HFFc6 (cell line): ENCODE data around the gene AGPAT4. TPM values are rescaled to one million over a fixed set of nuclear protein-coding genes. Genes with fewer than 3 reads are reported as not detected.

Source experiments
- DNase-seq: peaks from one replicate; pipeline ENCODE4 v3.0.0-alpha.2; 2018
- H3K27ac Mint-ChIP-seq: 2 replicates; pipeline ENCODE4 v1.8.0; 2020; ENCODE audit warnings: mild to moderate bottlenecking, mixed read lengths
- H3K27me3 Mint-ChIP-seq: 2 replicates; pipeline ENCODE4 v1.8.0; 2021; ENCODE audit warnings: mild to moderate bottlenecking, moderate library complexity, mixed read lengths; ENCODE audit not compliant: insufficient read depth
- H3K36me3 Mint-ChIP-seq: 2 replicates; pipeline ENCODE4 v1.8.0; 2021; ENCODE audit warnings: low read depth, mixed read lengths
- H3K4me1 Mint-ChIP-seq: 2 replicates; pipeline ENCODE4 v1.8.0; 2020; ENCODE audit warnings: low read depth, mixed read lengths
- H3K4me3 Mint-ChIP-seq: 2 replicates; pipeline ENCODE4 v1.8.0; 2020; ENCODE audit warnings: mild to moderate bottlenecking, moderate library complexity, mixed read lengths
- H3K9me3 Mint-ChIP-seq: 2 replicates; pipeline ENCODE4 v1.8.0; 2020; ENCODE audit warnings: mild to moderate bottlenecking, mixed read lengths
- total RNA-seq, 6 experiments: library from RNA; stranded (reverse); fragmentation: NEBNext Ultra II Directional; extraction: Animal tissue kit (Norgen Biotek cat#: 25700); gene quantifications; 2 replicates in 1 of 6; 3 replicates in 5 of 6; pipeline ENCODE4 v1.2.3, GENCODE V29; 2021
- TF ChIP-seq, protein P1 (sequence below): fragments of 200-600 bp; sonication (generic); IDR thresholded peaks from 2 replicates; pipeline ENCODE4 v1.5.0; 2021; ENCODE audit warnings: antibody characterized with exemption, mild to moderate bottlenecking

AGPAT4 gene
- total RNA-seq, 6 experiments from 2014 or later, result 2.3 to 4.0 (median 2.7) TPM

DNA sequence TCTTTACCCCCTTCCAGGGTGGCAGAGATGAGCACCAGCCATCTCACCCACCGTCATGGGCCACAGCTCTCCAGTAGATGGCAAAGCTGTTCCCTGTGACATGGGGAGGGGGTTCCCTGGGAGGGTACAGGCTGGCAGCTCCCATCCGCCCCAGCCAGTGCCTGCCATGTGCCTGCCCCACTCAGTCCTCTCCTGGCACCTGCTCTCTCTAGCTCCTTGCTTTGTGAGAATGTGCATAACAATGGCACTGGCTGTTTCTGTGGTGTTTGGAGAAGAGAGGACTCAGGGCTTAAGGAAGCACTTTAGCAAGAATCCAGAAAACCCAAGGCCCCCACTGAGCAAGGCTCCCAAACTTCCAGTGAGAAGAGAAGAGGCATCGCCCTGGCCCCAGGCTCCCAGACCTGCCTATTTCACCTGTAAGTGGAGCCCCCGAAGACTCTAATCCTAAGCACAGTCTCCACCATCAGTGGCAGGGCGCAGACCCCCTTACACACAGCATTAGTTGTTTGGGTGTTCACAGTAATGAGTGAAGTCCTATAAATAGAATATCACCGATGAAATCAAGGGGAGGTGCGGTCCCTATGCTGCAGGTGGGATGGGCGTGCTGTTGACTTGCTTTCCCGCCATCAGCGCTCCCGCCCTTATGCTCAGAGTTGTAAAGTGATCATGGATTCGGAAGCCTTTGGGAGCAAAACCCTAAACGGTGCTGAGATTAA, 110.2 kb downstream of the AGPAT4 start:
- Mint-ChIP-seq H3K4me1 (peaks cover 28% of the 10 kb centered on the region), H3K27ac (no peak overlapping the region), H3K36me3 (peaks cover 5% of the 10 kb centered on the region), H3K27me3 (no peaks in the 10 kb centered on the region; the same call in 1 of the 2 replicates), H3K4me3 (no peak overlapping the region), H3K9me3 (no peaks in the 10 kb centered on the region)
- TF ChIP-seq, protein P1, sequence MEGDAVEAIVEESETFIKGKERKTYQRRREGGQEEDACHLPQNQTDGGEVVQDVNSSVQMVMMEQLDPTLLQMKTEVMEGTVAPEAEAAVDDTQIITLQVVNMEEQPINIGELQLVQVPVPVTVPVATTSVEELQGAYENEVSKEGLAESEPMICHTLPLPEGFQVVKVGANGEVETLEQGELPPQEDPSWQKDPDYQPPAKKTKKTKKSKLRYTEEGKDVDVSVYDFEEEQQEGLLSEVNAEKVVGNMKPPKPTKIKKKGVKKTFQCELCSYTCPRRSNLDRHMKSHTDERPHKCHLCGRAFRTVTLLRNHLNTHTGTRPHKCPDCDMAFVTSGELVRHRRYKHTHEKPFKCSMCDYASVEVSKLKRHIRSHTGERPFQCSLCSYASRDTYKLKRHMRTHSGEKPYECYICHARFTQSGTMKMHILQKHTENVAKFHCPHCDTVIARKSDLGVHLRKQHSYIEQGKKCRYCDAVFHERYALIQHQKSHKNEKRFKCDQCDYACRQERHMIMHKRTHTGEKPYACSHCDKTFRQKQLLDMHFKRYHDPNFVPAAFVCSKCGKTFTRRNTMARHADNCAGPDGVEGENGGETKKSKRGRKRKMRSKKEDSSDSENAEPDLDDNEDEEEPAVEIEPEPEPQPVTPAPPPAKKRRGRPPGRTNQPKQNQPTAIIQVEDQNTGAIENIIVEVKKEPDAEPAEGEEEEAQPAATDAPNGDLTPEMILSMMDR, result no peak
- no peak for DNase-seq

DNA sequence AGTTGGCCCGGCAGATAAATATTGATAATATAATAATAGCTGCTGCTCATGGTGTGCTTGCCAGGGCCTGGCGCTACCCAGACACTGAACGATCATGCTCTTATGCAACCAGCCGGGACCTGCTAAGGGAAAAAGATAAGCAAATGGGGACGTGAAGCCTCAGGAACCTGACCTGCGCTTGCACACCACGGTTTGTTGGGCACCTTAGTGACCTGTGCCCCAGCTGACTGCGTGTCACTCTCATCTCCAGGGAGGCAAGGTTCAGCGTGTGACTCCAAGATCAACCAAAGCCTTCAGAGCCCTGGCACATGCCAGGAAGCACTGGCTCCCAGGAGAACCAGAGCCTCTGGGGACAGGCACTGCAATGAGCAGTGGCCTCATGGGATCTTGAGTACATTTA, 111.1 kb downstream of the AGPAT4 start:
- DNase-seq, result no peak
- Mint-ChIP-seq H3K36me3 (no peaks in the 10 kb centered on the region; the same call in 1 of the 2 replicates), H3K4me1 (peaks cover 19% of the 10 kb centered on the region), H3K9me3 (no peaks in the 10 kb centered on the region), H3K4me3 (no peak overlapping the region), H3K27ac (no peak overlapping the region), H3K27me3 (no peaks in the 10 kb centered on the region; the same call in 1 of the 2 replicates)
- TF ChIP-seq, protein P1, result no peak

DNA sequence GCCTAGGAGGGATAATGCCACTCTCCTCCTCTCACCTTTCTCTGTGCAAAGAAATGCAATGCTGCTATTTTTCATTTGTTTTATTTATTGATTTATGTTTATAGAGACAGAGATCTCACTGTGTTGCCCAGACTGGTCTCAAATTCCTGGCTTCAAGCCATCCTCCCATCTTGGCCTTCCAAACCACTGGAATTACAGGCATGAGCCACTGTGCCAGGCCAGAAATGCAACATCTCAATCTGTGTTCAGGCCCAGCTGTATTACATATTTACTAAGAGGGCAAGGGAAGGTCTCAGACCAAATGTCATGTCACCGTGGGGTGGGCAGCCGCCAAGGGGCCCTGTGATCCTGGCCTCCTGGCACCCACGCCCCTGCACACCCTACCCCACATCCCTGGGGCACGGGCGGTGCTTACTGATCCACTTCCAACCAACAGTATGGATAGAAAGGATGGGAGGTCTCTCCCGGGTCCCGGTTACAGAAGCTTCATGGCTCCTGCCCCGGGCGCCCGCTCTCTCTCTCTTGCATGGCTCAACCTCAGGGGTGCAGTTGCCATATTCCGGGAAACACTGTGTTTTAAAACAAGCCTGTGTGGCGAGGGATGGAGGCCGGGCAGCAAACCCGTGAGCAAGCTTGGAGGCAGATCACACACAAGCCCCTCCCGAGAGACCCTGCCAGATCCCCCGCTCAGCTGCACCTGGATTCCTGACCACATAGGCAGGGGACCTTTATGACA, 111.8 kb downstream of the AGPAT4 start:
- H3K9me3 Mint-ChIP-seq, result no peaks in the 10 kb centered on the region
- peaks cover 1% of the 10 kb centered on the region; the same call in 1 of the 2 replicates for H3K36me3 Mint-ChIP-seq
- no peak overlapping the region for H3K4me3 Mint-ChIP-seq
- TF ChIP-seq, protein P1, result no peak
- no peaks in the 10 kb centered on the region; the same call in 1 of the 2 replicates for H3K27me3 Mint-ChIP-seq
- H3K4me1 Mint-ChIP-seq, result peaks cover 19% of the 10 kb centered on the region
- no peak overlapping the region for H3K27ac Mint-ChIP-seq
- DNase-seq, result peak; percentile 51

DNA sequence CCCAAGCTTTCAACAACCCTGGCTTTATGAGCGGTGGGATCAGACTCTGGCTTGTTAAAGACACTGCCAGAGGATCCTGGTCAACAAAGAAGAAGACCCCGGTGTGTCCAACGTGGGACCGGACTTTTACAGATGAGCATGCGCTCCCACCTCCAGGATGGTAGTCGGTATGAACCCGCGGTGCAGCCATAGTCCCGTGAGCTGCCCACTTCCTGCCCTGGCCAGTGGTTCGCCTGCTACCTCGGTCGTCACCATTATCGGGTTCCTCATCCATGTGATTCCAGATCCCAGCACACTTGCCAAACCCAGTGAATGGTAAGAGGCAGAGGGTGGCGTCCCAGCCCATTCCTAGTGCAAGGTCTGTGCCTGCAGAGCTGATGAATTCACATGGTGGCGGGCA, 112.7 kb downstream of the AGPAT4 start:
- TF ChIP-seq, protein P1, result no peak
- Mint-ChIP-seq H3K36me3 (peaks cover 7% of the 10 kb centered on the region; the same call in 1 of the 2 replicates), H3K4me1 (peaks cover 19% of the 10 kb centered on the region), H3K27ac (no peak overlapping the region), H3K27me3 (no peaks in the 10 kb centered on the region; the same call in 1 of the 2 replicates), H3K4me3 (no peak overlapping the region), H3K9me3 (no peaks in the 10 kb centered on the region)
- DNase-seq, result no peak

DNA sequence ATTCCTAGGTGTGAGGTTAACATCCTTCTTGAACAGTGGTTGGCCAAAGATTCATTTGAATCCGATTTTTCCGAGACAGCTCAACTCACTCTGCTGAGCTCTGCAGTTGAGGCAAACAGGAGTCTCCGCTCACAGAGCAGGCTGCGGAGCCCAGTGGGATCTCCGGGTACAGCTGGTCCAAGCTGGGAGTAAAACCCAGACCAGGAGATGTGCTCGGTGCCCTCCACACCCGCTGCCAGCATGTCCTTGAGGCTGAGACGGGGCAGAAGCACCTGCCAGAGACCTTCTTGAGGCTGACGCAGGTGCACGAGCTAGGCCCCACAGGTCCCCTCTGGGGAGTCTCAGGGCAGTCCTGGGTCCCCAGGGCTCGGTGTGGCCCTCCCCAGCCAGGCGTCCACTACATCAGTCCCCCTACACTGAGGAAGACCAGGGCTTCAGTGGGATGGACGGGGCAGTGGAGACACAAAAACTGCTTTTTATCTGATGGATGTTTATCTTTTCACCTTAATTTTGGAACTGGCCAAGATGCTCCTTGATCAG, 119.0 kb downstream of the AGPAT4 start:
- H3K4me3 Mint-ChIP-seq, result no peak overlapping the region
- H3K9me3 Mint-ChIP-seq, result no peaks in the 10 kb centered on the region
- H3K4me1 Mint-ChIP-seq, result peaks cover under 1% of the 10 kb centered on the region
- TF ChIP-seq, protein P1, result no peak
- peaks cover 3% of the 10 kb centered on the region; the same call in 1 of the 2 replicates for H3K27me3 Mint-ChIP-seq
- peaks cover 10% of the 10 kb centered on the region; the same call in 1 of the 2 replicates for H3K36me3 Mint-ChIP-seq
- H3K27ac Mint-ChIP-seq, result no peak overlapping the region
- no peak for DNase-seq
